ENCODE data around the gene FAM25C.
"Not testable (repeated sequence)": the region's sequence is repeated elsewhere in the genome, so short reads cannot be mapped to it uniquely, and the experiment has no call there.

Gene FAM25C

GRCh38 chr10:47947424-47947823, 52.2 kb downstream of the FAM25C start:
- DNase-seq: not testable (repeated sequence)
